Esophagus squamous epithelium (tissue), 4 donors: ENCODE data around the gene HDGFL2.

Source experiments
- CTCF ChIP-seq, 6 experiments: fragments of 450-650 bp in 4 of 6; fragments of 200-600 bp in 2 of 6; sonication (generic) in 2 of 6; IDR thresholded peaks; one replicate each; pipeline ENCODE4 v1.5.1; 2016 to 2019; ENCODE audit warnings: antibody characterized with exemption in 6 of 6, mild to moderate bottlenecking in 4 of 6, moderate library complexity in 4 of 6
- POLR2A ChIP-seq, 4 donors: fragments of 450-650 bp; IDR thresholded peaks; one replicate each; pipeline ENCODE4 v1.6.1; 2017; ENCODE audit warnings: antibody characterized with exemption in 4 of 4, mild to moderate bottlenecking in 4 of 4, moderate library complexity in 3 of 4

GRCh38 chr19:4497770-4498389, 25.8 kb downstream of the HDGFL2 start:
- TF ChIP-seq POLR2A (IDR thresholded peaks at IDR 0.05) (no peak), CTCF (IDR thresholded peaks at IDR 0.05) (no peak)
